ENCODE results near the gene NCAN. TPM values are rescaled to one million over a fixed set of nuclear protein-coding genes. Genes with fewer than 3 reads are reported as not detected.

Gene NCAN
- total RNA-seq, 4 donors from 2014 or later = not detected

DNA sequence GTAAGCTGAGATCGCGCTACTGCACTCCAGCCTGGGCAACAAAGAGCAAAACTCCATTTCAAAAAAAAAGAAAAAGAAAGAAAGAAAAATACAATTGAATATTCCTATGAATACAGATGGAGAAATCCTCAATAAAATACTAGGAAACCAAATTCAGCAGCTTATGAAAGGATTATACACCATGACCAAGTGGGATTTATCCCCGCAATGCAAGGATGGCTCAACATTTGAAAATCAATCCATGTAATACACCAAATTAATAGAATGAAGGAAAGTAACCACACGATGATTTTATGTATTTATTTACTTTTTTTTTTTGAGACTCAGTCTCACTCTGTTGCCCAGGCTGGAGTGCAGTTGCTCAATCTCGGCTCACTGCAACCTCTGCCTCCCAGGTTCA lies 80.8 kb downstream of the NCAN start:
- TF ChIP-seq, protein P1, sequence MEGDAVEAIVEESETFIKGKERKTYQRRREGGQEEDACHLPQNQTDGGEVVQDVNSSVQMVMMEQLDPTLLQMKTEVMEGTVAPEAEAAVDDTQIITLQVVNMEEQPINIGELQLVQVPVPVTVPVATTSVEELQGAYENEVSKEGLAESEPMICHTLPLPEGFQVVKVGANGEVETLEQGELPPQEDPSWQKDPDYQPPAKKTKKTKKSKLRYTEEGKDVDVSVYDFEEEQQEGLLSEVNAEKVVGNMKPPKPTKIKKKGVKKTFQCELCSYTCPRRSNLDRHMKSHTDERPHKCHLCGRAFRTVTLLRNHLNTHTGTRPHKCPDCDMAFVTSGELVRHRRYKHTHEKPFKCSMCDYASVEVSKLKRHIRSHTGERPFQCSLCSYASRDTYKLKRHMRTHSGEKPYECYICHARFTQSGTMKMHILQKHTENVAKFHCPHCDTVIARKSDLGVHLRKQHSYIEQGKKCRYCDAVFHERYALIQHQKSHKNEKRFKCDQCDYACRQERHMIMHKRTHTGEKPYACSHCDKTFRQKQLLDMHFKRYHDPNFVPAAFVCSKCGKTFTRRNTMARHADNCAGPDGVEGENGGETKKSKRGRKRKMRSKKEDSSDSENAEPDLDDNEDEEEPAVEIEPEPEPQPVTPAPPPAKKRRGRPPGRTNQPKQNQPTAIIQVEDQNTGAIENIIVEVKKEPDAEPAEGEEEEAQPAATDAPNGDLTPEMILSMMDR (IDR thresholded peaks at IDR 0.05; ENCODE audit: low read depth) = no peak

DNA sequence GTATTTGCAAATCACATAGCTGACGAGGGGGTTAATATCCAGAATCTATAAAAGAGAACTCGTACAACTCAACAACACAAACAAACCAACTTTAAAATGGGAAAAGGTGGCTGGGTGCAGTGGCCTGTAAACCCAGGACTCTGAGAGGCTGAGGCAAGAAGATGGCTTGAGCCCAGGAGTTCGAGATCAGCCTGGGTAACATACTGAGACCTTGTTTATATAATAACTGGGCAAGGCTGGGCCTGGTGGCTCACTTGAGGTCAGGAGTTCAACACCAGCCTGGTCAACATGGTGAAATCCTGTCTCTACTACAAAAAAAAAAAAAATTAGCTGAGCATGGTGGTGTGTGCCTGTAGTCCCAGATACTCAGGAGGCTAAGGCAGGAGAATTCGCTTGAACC lies 83.2 kb downstream of the NCAN start:
- TF ChIP-seq, protein P1 (IDR thresholded peaks at IDR 0.05; ENCODE audit: low read depth) = no peak

DNA sequence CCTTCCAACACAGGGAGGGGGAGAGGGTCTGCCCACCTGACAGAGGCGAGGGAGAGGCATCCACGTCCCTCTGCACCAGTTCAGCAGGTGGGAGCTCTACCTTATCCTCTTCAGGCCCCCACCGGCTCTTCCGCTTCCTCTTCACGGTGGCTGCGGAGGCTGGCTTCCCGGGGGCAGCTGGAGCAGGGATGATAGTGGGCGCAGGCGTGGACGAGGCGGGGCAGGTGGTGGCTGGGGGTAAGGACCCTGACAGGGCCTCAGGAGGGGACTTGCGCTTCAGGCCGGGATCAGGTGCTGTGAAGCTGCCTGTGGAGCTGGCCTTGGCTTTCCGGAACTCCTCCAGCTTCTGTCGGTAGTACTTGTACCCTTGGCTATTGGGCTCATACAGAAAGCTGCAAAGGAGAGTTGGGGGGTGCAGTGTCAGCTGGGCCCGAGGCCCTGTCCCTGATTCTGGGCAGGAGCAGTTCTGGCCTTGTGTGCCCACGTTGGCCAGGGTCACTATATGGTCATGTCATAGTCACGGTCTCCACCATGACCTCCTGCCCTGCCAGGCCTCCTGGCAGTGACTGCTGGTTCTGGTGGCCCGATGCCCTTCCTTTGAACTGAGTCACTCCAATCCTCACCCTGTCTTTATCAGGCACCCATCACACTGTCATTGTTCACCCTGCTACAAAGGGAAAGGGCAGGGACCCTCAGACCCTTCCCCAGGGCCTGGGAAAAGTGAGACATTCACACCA lies 85.4 kb downstream of the NCAN start:
- TF ChIP-seq, protein P1 (IDR thresholded peaks at IDR 0.05; ENCODE audit: low read depth) = no peak

DNA sequence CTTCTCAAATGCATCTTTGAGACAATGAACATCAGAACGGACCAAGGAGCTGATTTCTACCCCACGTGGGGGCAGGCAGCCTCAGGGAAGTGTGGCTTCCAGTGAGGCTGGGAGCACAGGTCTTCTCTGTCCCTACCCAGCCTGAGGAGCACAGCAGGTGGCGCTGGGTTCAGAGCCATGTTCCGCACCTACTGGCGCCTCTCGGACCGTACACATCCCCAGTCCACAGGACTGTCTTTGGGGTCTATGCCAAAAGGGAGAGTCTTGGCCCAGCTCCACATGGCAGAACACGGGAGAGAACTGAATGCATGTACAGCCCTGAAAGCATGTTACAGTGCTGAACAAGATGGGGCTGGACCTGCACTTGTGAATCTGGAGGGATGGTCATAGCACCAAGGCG lies 86.0 kb downstream of the NCAN start:
- TF ChIP-seq, protein P1 (IDR thresholded peaks at IDR 0.05; ENCODE audit: low read depth) = no peak

DNA sequence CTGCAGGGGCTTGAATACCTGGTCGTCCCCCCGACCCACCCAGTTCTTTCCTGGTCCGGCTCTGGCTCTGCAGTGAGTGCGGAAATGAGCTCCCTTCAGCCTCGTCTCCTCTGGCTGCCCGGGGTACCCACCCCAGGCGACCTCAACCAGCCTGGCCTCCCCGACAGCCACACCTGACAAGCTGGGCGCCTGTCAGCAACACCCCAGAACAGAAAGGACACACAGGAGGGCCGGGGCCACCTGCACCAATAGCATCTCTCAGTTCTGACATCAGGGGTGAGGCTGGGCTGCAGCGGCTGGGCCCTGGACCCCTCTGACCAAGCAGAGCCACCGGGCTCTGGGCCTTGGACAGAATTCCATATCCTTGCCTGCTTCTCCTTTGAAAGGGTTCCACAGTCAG lies 88.9 kb downstream of the NCAN start:
- TF ChIP-seq, protein P1 (IDR thresholded peaks at IDR 0.05; ENCODE audit: low read depth) = no peak

Small RNAs within 50 kb of the gene (small RNA-seq; reads per million reads assigned to genes)
- gene RNU6-1028P = not detected

Other genes starting within 250 kb of the NCAN start
- gene SUGP2, start 178.4 kb upstream of the NCAN start, total RNA-seq = 10 to 100 TPM; 29.2 to 59.5 (median 42.2) TPM
- 10 to 100 TPM; 12.6 to 28.2 (median 18.6) TPM for gene ARMC6, start 178.4 kb upstream of the NCAN start, total RNA-seq
- 10 to 100 TPM in 2 of 4 donors, 1 to 10 TPM in 2; 4.1 to 17.3 (median 8.1) TPM for gene SLC25A42, start 148.0 kb upstream of the NCAN start, total RNA-seq
- gene TMEM161A, start 73.5 kb upstream of the NCAN start, total RNA-seq = 10 to 100 TPM in 3 of 4 donors, 1 to 10 TPM in 1; 9.5 to 21.1 (median 10.2) TPM
- gene MEF2B, start 41.7 kb upstream of the NCAN start, total RNA-seq = under 1 TPM in 1 of 4 donors, not detected in 3; 0.88 TPM
- gene BORCS8, start 19.8 kb upstream of the NCAN start, total RNA-seq = 10 to 100 TPM in 2 of 4 donors, 1 to 10 TPM in 2; 3.6 to 26.2 (median 10.0) TPM
- 10 to 100 TPM; 34.5 to 45.4 (median 39.6) TPM for gene RFXANK, start 19.7 kb upstream of the NCAN start, total RNA-seq
- 10 to 100 TPM in 2 of 4 donors, 1 to 10 TPM in 2; 7.0 to 16.3 (median 11.9) TPM for gene NR2C2AP, start 8.5 kb upstream of the NCAN start, total RNA-seq
- under 1 TPM in 2 of 4 donors, not detected in 2; 0.82 to 0.88 TPM for gene TM6SF2, start 61.3 kb downstream of the NCAN start, total RNA-seq
- gene SUGP1, start 108.6 kb downstream of the NCAN start, total RNA-seq = 10 to 100 TPM; 15.5 to 37.3 (median 24.0) TPM
- gene MAU2, start 108.9 kb downstream of the NCAN start, total RNA-seq = 10 to 100 TPM; 20.9 to 78.2 (median 43.9) TPM
- gene GATAD2A, start 193.7 kb downstream of the NCAN start, total RNA-seq = 10 to 100 TPM; 24.0 to 32.0 (median 28.9) TPM